K562 (cell line): ENCODE data around the gene UGT2A2. TPM values are rescaled to one million over a fixed set of nuclear protein-coding genes. Genes with fewer than 3 reads are reported as not detected.

Experiments used
- ATAC-seq: fragments of 200-7000 bp; cut with Tn5 transposase; 3 replicates; pipeline ENCODE4 v1.9.1; 2020; ENCODE audit warnings: moderate library complexity
- BruUV-seq: library from RNA; stranded (reverse); fragments of 400-500 nt; replicated peaks from 2 replicates; lab custom pipeline; 2021; lab: Mats Ljungman, UMichigan
- CTCF ChIA-PET: fragments of 300-600 bp; formaldehyde crosslinking; extraction: SDS; loops from one replicate; lab custom pipeline; 2021; ENCODE audit warnings: low intra/inter-chr PET ratio; lab: Yijun Ruan, JAX
- POLR2A ChIA-PET: fragments of 300-600, 350-650 bp; sonication (Branson Sonifier 250); formaldehyde crosslinking; extraction: SDS; loops from one replicate; lab custom pipeline; 2021; ENCODE audit warnings: antibody characterized with exemption, inconsistent platforms; lab: Yijun Ruan, JAX
- DNase-seq, 4 experiments: peaks; one replicate each; pipeline versions ENCODE4 v3.0.0 to v3.0.0-alpha.2; 2011 to 2018; ENCODE audit warnings: low spot score in 3 of 4, mixed read lengths in 3 of 4; ENCODE audit errors: extremely low read depth in 1 of 4
- FAIRE-seq: peaks from 2 replicates; lab custom pipeline; 2011; peaks lifted over from hg19 to GRCh38; lab: Jason Lieb, UNC
- H2AFZ ChIP-seq: 2 replicates; pipeline ENCODE4 v1.6.0; 2011; ENCODE audit warnings: low read depth, low read length, control low read depth, inconsistent platforms
- H3K27ac ChIP-seq: fragments of 200-600 bp; 3 replicates; pipeline ENCODE4 v1.8.0; 2011; ENCODE audit warnings: low read depth, mild to moderate bottlenecking, control low read depth, inconsistent platforms, low read length, moderate library complexity, mixed read lengths; ENCODE audit errors: extremely low read depth
- H3K27me3 ChIP-seq, 2 experiments: fragments of 300-600 bp in 1 of 2; 2 replicates in 1 of 2; 3 replicates in 1 of 2; pipeline versions ENCODE4 v1.6.0 to v1.8.0; 2011; ENCODE audit warnings: inconsistent platforms in 2 of 2, low read length in 2 of 2, mild to moderate bottlenecking in 1 of 2, mixed read lengths in 1 of 2, moderate library complexity in 1 of 2; ENCODE audit not compliant: control insufficient read depth in 2 of 2, insufficient read depth in 2 of 2
- H3K36me3 ChIP-seq: fragments of 300-600 bp; 3 replicates; pipeline ENCODE4 v1.8.0; 2011; ENCODE audit warnings: mild to moderate bottlenecking, low read length, inconsistent platforms; ENCODE audit not compliant: control insufficient read depth, insufficient read depth
- H3K4me1 ChIP-seq, 2 experiments: fragments of 200-600 bp in 1 of 2; replicated peaks in 1 of 2; 2 replicates in 1 of 2; 3 replicates in 1 of 2; pipeline versions ENCODE4 v1.5.1 to v1.8.0; 2011; ENCODE audit warnings: inconsistent platforms in 2 of 2, low read length in 2 of 2, mild to moderate bottlenecking in 1 of 2, mixed read lengths in 1 of 2, moderate library complexity in 1 of 2; ENCODE audit not compliant: control insufficient read depth in 2 of 2, insufficient read depth in 2 of 2
- H3K4me2 ChIP-seq: 2 replicates; pipeline ENCODE4 v1.6.1; 2011; ENCODE audit warnings: low read length, control low read depth, inconsistent platforms, mixed read lengths; ENCODE audit not compliant: insufficient read depth
- H3K4me3 ChIP-seq: fragments of 200-600 bp; sonication (generic), shearing (Covaris generic); 2 replicates; pipeline ENCODE4 v1.5.1; 2016; ENCODE audit warnings: control low read depth, inconsistent platforms
- H3K79me2 ChIP-seq: fragments of 200-600 bp; 3 replicates; pipeline ENCODE4 v1.8.0; 2011; ENCODE audit warnings: low read length, inconsistent platforms; ENCODE audit not compliant: control insufficient read depth, insufficient read depth
- H3K9ac ChIP-seq, 2 experiments: 2 replicates each; pipeline versions ENCODE4 v1.6.0 to v1.6.1; 2011; ENCODE audit warnings: low read depth in 2 of 2, low read length in 2 of 2, control low read depth in 1 of 2, inconsistent platforms in 1 of 2, mild to moderate bottlenecking in 1 of 2, mixed read lengths in 1 of 2; ENCODE audit not compliant: insufficient read depth in 1 of 2
- H3K9me1 ChIP-seq: one replicate; pipeline ENCODE4 v1.6.0; 2011; ENCODE audit warnings: inconsistent platforms, mild to moderate bottlenecking, low read length, moderate library complexity; ENCODE audit not compliant: control insufficient read depth, insufficient read depth
- H3K9me3 ChIP-seq: replicated peaks from 2 replicates; pipeline ENCODE4 v1.5.1; 2011; ENCODE audit warnings: low read depth, low read length, inconsistent platforms; ENCODE audit not compliant: control insufficient read depth, insufficient read depth
- H4K20me1 ChIP-seq: replicated peaks from 2 replicates; pipeline ENCODE4 v1.6.1; 2011; ENCODE audit warnings: low read length, inconsistent platforms, mixed read lengths; ENCODE audit not compliant: control insufficient read depth, insufficient read depth
- KDM4B ChIP-seq, 2 experiments: fragments of 450-650 bp in 1 of 2; sonication (generic) in 1 of 2; IDR thresholded peaks; 2 replicates each; pipeline ENCODE4 v1.6.1; 2016 to 2017; ENCODE audit warnings: borderline replicate concordance in 2 of 2, antibody characterized with exemption in 1 of 2, low read depth in 1 of 2, mild to moderate bottlenecking in 1 of 2
- NRF1 ChIP-seq, 2 experiments: fragments of 450-650 bp; IDR thresholded peaks in 1 of 2; conservative IDR thresholded peaks in 1 of 2; 2 replicates each; pipeline ENCODE4 v1.6.1; 2014; ENCODE audit warnings: mild to moderate bottlenecking in 2 of 2
- PRDM10 ChIP-seq: fragments of 450-650 bp; IDR thresholded peaks from 2 replicates; pipeline ENCODE4 v1.6.1; 2018; ENCODE audit not compliant: partially characterized antibody
- RBM25 ChIP-seq: fragments of 200-400 bp; formaldehyde crosslinking; IDR thresholded peaks from 2 replicates; pipeline ENCODE4 v1.6.1; 2018; ENCODE audit warnings: low read length, low read depth, moderate library complexity; ENCODE audit not compliant: severe bottlenecking
- TCF3 ChIP-seq: sonication (generic); formaldehyde crosslinking; IDR thresholded peaks from 2 replicates; pipeline ENCODE4 v1.4.0; 2020; ENCODE audit warnings: mild to moderate bottlenecking, missing genetic modification reagents
- WGBS: fragments of 100-300 bp; shearing (Covaris generic); methylation state at CpG from one replicate; pipeline ENCODE4 v1.1.6; 2016; ENCODE audit warnings: low coverage, mixed read lengths; ENCODE audit not compliant: insufficient coverage; ENCODE audit errors: missing lambda C conversion rate; 5-methylcytosine and 5-hydroxymethylcytosine counted together
- in situ Hi-C: fragments of 300-500 bp; cut with MboI; formaldehyde crosslinking; loops from 4 replicates; pipeline ENCODE4 v1.15.0; 2018; ENCODE audit warnings: inconsistent platforms, mixed read lengths
- intact Hi-C: fragments of 100-400 bp; cut with micrococcal nuclease; formaldehyde crosslinking; loops from 2 replicates; pipeline ENCODE4 v1.14.2; 2022
- polyA plus RNA-seq, 8 experiments: library from polyadenylated mRNA; depleted of rRNA in 4 of 8; stranded (reverse) in 5 of 8; unstranded in 3 of 8; fragments of >200 nt; fragmentation: Nextera tagmentation in 2 of 8; fragmentation: Illumina TruSeq in 1 of 8; extraction: Ambion mirVana in 2 of 8; extraction: Trizol in 1 of 8; gene quantifications; 2 replicates each; pipeline versions ENCODE4 v1.2.1 to v1.2.3, GENCODE V29; 2011 to 2014; ENCODE audit warnings: inconsistent platforms in 1 of 8, missing spikeins in 1 of 8
- total RNA-seq, 7 experiments: library from RNA; depleted of rRNA in 6 of 7; stranded (reverse); fragments of >200 nt in 6 of 7; fragmentation: Illumina TruSeq in 2 of 7; extraction: Trizol in 2 of 7; gene quantifications; 2 replicates each; pipeline versions ENCODE4 v1.2.1 to v1.2.3, GENCODE V29; 2011 to 2021; ENCODE audit warnings: low replicate concordance in 1 of 7

UGT2A2 gene
- total and polyA plus RNA-seq, 9 of the 15 experiments (the other 6 are each of a cell fraction or from before 2014, with no cell fraction given) = not detected

- Histone ChIP-seq H4K20me1 (no peaks in the 10 kb centered on the region), H3K9me1 (no peaks in the 10 kb centered on the region), H3K27me3 (no peaks in the 10 kb centered on the region), H3K36me3 (no peaks in the 10 kb centered on the region), H3K9me3 (no peaks in the 10 kb centered on the region), H2AFZ (no peak overlapping the region), H3K4me2 (no peak overlapping the region), H3K4me1 (no peaks in the 10 kb centered on the region), H3K4me3 (no peak overlapping the region), H3K79me2 (no peaks in the 10 kb centered on the region), H3K9ac (no peak overlapping the region), H3K27ac (no peak overlapping the region)
- 5% methylated on average over 2 of the region's 2 CpGs for WGBS
- ATAC-seq = no peak
- DNase-seq = peak in 2 of 4 experiments; percentile 1 to 11
- in situ Hi-C loops = no loop called here
- ChIA-PET CTCF (no interaction called here), POLR2A (no interaction called here)
- intact Hi-C loops = no loop called here
- BruUV-seq = no TSS peak
- FAIRE-seq = no peak
- TF ChIP-seq TCF3 = peak; percentile 29; the same call in 1 of the 2 replicates
- no peak for TF ChIP-seq RBM25
- no peak for TF ChIP-seq KDM4B (IDR thresholded peaks at IDR 0.05; ENCODE audit: borderline replicate concordance in 2 of 2, low read depth in 1 of 2)
- peak; percentile 73 to 77 for TF ChIP-seq NRF1 (conservative IDR thresholded peaks at IDR 0.05 in 1 of 2, IDR thresholded peaks at IDR 0.05 in 1 of 2)
- TF ChIP-seq PRDM10 = peak; percentile 42
Measured at GRCh38 chr4:69649629-69650028, 10.2 kb upstream of the UGT2A2 start.
